ENCODE results near the gene CDH2.

CDH2 gene

GRCh38 chr18:28126768-28127167, 50.2 kb downstream of the CDH2 start:
- no peak for DNase-seq

GRCh38 chr18:28125051-28125450, 51.9 kb downstream of the CDH2 start:
- no peak for DNase-seq

GRCh38 chr18:28124131-28125029, 52.5 kb downstream of the CDH2 start:
- no peak for DNase-seq

GRCh38 chr18:28123401-28124030, 53.4 kb downstream of the CDH2 start:
- DNase-seq = no peak

GRCh38 chr18:28120828-28121515, 56.0 kb downstream of the CDH2 start:
- DNase-seq = no peak

- no peak for DNase-seq
Measured at GRCh38 chr18:28116461-28116860, 60.5 kb downstream of the CDH2 start.

GRCh38 chr18:28115149-28115550, 61.8 kb downstream of the CDH2 start:
- DNase-seq = no peak

- DNase-seq = no peak
Measured at GRCh38 chr18:28114472-28114871, 62.5 kb downstream of the CDH2 start.

- no peak for DNase-seq
Measured at GRCh38 chr18:28113271-28114029, 63.5 kb downstream of the CDH2 start.

GRCh38 chr18:28112056-28112470, 64.9 kb downstream of the CDH2 start:
- no peak for DNase-seq

- DNase-seq = no peak
Measured at GRCh38 chr18:28110924-28111323, 66.0 kb downstream of the CDH2 start.

- no peak for DNase-seq
Measured at GRCh38 chr18:28109781-28110560, 67.0 kb downstream of the CDH2 start.

- DNase-seq = no peak
Measured at GRCh38 chr18:28108814-28109213, 68.1 kb downstream of the CDH2 start.

GRCh38 chr18:28108254-28108653, 68.7 kb downstream of the CDH2 start:
- no peak for DNase-seq

GRCh38 chr18:28099237-28099636, 77.7 kb downstream of the CDH2 start:
- DNase-seq = no peak

GRCh38 chr18:28095631-28096030, 81.3 kb downstream of the CDH2 start:
- no peak for DNase-seq

- no peak for DNase-seq
Measured at GRCh38 chr18:28095041-28095440, 81.9 kb downstream of the CDH2 start.

GRCh38 chr18:28091197-28091596, 85.7 kb downstream of the CDH2 start:
- no peak for DNase-seq

GRCh38 chr18:28088477-28088876, 88.5 kb downstream of the CDH2 start:
- no peak for DNase-seq

GRCh38 chr18:28086670-28087552, 90.0 kb downstream of the CDH2 start:
- DNase-seq = no peak

- no peak for DNase-seq
Measured at GRCh38 chr18:28081516-28081915, 95.4 kb downstream of the CDH2 start.

Measured in NCI-H345 (cell line).